Measurements from ENCODE around the gene SCAMP3.

DNA sequence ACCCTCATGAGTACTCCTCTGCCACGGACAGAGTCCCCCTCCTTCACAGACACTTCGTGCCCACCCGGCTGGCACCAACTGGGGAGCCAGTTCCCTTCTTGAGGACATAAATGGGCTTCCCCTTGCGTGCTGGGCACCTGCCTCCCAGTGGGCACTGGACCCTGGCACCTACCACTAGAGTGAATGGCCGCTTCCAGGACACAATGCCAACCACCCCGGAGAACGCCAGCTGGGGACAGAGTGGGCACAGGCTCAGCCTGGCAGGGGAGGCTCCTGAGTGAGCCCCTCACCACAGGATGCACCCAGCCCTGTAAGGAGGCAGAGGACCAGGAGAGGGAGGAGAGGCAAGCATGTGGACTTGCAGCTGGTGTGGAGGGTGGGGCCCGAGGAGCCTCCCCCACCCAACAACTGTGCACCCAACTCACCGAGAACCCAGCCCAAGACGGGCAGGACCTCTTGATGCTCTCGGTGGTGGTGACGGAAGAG lies 7.9 kb downstream of the SCAMP3 start:
- no peak for TF ChIP-seq POLR2AphosphoS5 (IDR thresholded peaks at IDR 0.05; ENCODE audit: low read length)
- no peak for TF ChIP-seq CEBPB (IDR thresholded peaks at IDR 0.05; ENCODE audit: borderline replicate concordance in 1 of 2, low read depth in 2 of 2, low read length in 2 of 2)
- TF ChIP-seq HCFC1 (IDR thresholded peaks at IDR 0.05; ENCODE audit: low read length) = no peak

Measured in GM12878 (cell line).